Measurements from ENCODE around the gene MICU1.

- TF ChIP-seq CTCF (IDR thresholded peaks at IDR 0.05) (no peak), POLR2AphosphoS5 (IDR thresholded peaks at IDR 0.05) (no peak), POLR2A (IDR thresholded peaks at IDR 0.05) (no peak), EP300 (IDR thresholded peaks at IDR 0.05) (no peak)
Measured at GRCh38 chr10:72386916-72387586, 238.8 kb downstream of the MICU1 start.

Measured in upper lobe of left lung (tissue), 4 donors.